IMR-90 (cell line): Measurements from ENCODE around the gene UBR4. TPM values are rescaled to one million over a fixed set of nuclear protein-coding genes. Genes with fewer than 3 reads are reported as not detected.

Experiments used
- ATAC-seq: fragments of 200-7000 bp; cut with Tn5 transposase; 2 replicates; pipeline ENCODE4 v1.9.1; 2020; ENCODE audit warnings: low read depth, mild to moderate bottlenecking, moderate library complexity
- BruUV-seq: library from RNA; stranded (reverse); fragments of 400-500 nt; replicated peaks from 2 replicates; lab custom pipeline; 2021; lab: Mats Ljungman, UMichigan
- CTCF ChIA-PET: fragments of 300-600 bp; formaldehyde crosslinking; extraction: SDS; loops from one replicate; lab custom pipeline; 2021; ENCODE audit warnings: antibody characterized with exemption; lab: Yijun Ruan, JAX
- POLR2A ChIA-PET: fragments of 300-600 bp; sonication (Branson Sonifier 250); formaldehyde crosslinking; loops from one replicate; lab custom pipeline; 2022; ENCODE audit warnings: antibody characterized with exemption; ENCODE audit not compliant: unreplicated experiment; lab: Charles Lee
- DNase-seq: peaks from one replicate; pipeline ENCODE4 v3.0.0; 2013
- H2AFZ ChIP-seq: replicated peaks from 2 replicates; pipeline ENCODE3; 2013; ENCODE audit warnings: low read length, mild to moderate bottlenecking; ENCODE audit not compliant: poor library complexity
- H2AK5ac ChIP-seq: 2 replicates; pipeline ENCODE4 v1.6.1; 2013; ENCODE audit warnings: low read depth, low read length, inconsistent platforms
- H2AK9ac ChIP-seq: replicated peaks from 2 replicates; pipeline ENCODE3; 2013; ENCODE audit warnings: mild to moderate bottlenecking, low read depth, low read length, moderate library complexity; ENCODE audit not compliant: poor library complexity
- H2BK120ac ChIP-seq: 2 replicates; pipeline ENCODE4 v1.6.1; 2013; ENCODE audit warnings: low read depth, low read length, inconsistent platforms
- H2BK15ac ChIP-seq: 3 replicates; pipeline ENCODE4 v1.6.1; 2013; ENCODE audit warnings: low read depth, low read length, inconsistent platforms
- H2BK20ac ChIP-seq: 2 replicates; pipeline ENCODE4 v1.6.1; 2013; ENCODE audit warnings: low read depth, mild to moderate bottlenecking, inconsistent platforms, low read length, moderate library complexity
- H2BK5ac ChIP-seq: 2 replicates; pipeline ENCODE4 v1.6.1; 2013; ENCODE audit warnings: mild to moderate bottlenecking, low read depth, low read length, inconsistent platforms; ENCODE audit not compliant: poor library complexity, severe bottlenecking
- H3K14ac ChIP-seq: replicated peaks from 2 replicates; pipeline ENCODE4 v1.6.1; 2013; ENCODE audit warnings: low read depth, low read length, inconsistent platforms
- H3K18ac ChIP-seq: 2 replicates; pipeline ENCODE4 v1.6.1; 2013; ENCODE audit warnings: low read depth, low read length, control low read depth
- H3K23ac ChIP-seq: 2 replicates; pipeline ENCODE4 v1.6.1; 2013; ENCODE audit warnings: low read depth, low read length, inconsistent platforms
- H3K27ac ChIP-seq: 2 replicates; pipeline ENCODE4 v1.5.1; 2013; ENCODE audit warnings: mild to moderate bottlenecking, control low read depth, low read length; ENCODE audit not compliant: insufficient read depth
- H3K27me3 ChIP-seq: 2 replicates; pipeline ENCODE4 v1.6.1; 2013; ENCODE audit warnings: low read length; ENCODE audit not compliant: control insufficient read depth, insufficient read depth
- H3K36me3 ChIP-seq: 2 replicates; pipeline ENCODE4 v1.6.1; 2013; ENCODE audit warnings: low read length, mixed read lengths; ENCODE audit not compliant: control insufficient read depth, insufficient read depth
- H3K4ac ChIP-seq: 2 replicates; pipeline ENCODE4 v1.6.1; 2013; ENCODE audit warnings: low read depth, low read length, inconsistent platforms
- H3K4me1 ChIP-seq: 2 replicates; pipeline ENCODE4 v1.6.1; 2013; ENCODE audit warnings: low read length, mixed read lengths; ENCODE audit not compliant: control insufficient read depth, insufficient read depth
- H3K4me2 ChIP-seq: 2 replicates; pipeline ENCODE4 v1.6.1; 2013; ENCODE audit warnings: low read depth, mild to moderate bottlenecking, control low read depth, low read length, moderate library complexity
- H3K4me3 ChIP-seq: 2 replicates; pipeline ENCODE4 v1.5.1; 2013; ENCODE audit warnings: low read depth, mild to moderate bottlenecking, control low read depth, low read length, moderate library complexity; ENCODE audit not compliant: insufficient read depth
- H3K56ac ChIP-seq: 2 replicates; pipeline ENCODE4 v1.6.1; 2013; ENCODE audit warnings: low read length, inconsistent platforms; ENCODE audit not compliant: insufficient read depth; ENCODE audit errors: extremely low read depth
- H3K79me1 ChIP-seq, 2 experiments: 2 replicates each; pipeline ENCODE4 v1.6.1; 2013; ENCODE audit warnings: low read length in 2 of 2, inconsistent platforms in 1 of 2, low read depth in 1 of 2
- H3K9ac ChIP-seq: 2 replicates; pipeline ENCODE4 v1.6.1; 2013; ENCODE audit warnings: low read depth, low read length, control low read depth
- H3K9me1 ChIP-seq: 2 replicates; pipeline ENCODE4 v1.6.1; 2013; ENCODE audit warnings: low read length, inconsistent platforms; ENCODE audit not compliant: insufficient read depth
- H3K9me3 ChIP-seq: 2 replicates; pipeline ENCODE4 v1.6.1; 2013; ENCODE audit warnings: low read length; ENCODE audit not compliant: control insufficient read depth, insufficient read depth
- H4K20me1 ChIP-seq: 2 replicates; pipeline ENCODE4 v1.6.1; 2013; ENCODE audit warnings: low read length, inconsistent platforms; ENCODE audit not compliant: insufficient read depth
- H4K5ac ChIP-seq: 2 replicates; pipeline ENCODE4 v1.6.1; 2013; ENCODE audit warnings: mild to moderate bottlenecking, low read depth, low read length, control low read depth
- H4K8ac ChIP-seq, 2 experiments: 2 replicates each; pipeline ENCODE4 v1.6.1; 2013; ENCODE audit warnings: low read depth in 2 of 2, low read length in 2 of 2, control low read depth in 1 of 2, inconsistent platforms in 1 of 2
- H4K91ac ChIP-seq: 2 replicates; pipeline ENCODE4 v1.6.1; 2013; ENCODE audit warnings: low read depth, low read length, inconsistent platforms; ENCODE audit not compliant: insufficient read depth
- BHLHE40 ChIP-seq: fragments of 150-350 bp; IDR thresholded peaks from 2 replicates; pipeline ENCODE4 v1.6.1; 2016; ENCODE audit warnings: mild to moderate bottlenecking, low read depth, low read length
- CEBPB ChIP-seq: IDR thresholded peaks from 2 replicates; pipeline ENCODE4 v1.6.1; 2012; ENCODE audit warnings: low read depth, low read length, improper control_type of control experiment
- CHD1 ChIP-seq: IDR thresholded peaks from 2 replicates; pipeline ENCODE4 v1.6.1; 2012; ENCODE audit warnings: low read depth, low read length, improper control_type of control experiment
- CTCF ChIP-seq: conservative IDR thresholded peaks from 2 replicates; pipeline ENCODE4 v1.5.1; 2012; ENCODE audit warnings: mild to moderate bottlenecking, low read depth, low read length, improper control_type of control experiment
- FOS ChIP-seq: fragments of 150-350 bp; IDR thresholded peaks from 2 replicates; pipeline ENCODE4 v1.6.1; 2016; ENCODE audit warnings: low read depth, low read length
- MAFK ChIP-seq: IDR thresholded peaks from 2 replicates; pipeline ENCODE4 v1.6.1; 2012; ENCODE audit warnings: low read depth, low read length, improper control_type of control experiment
- MAZ ChIP-seq: IDR thresholded peaks from 2 replicates; pipeline ENCODE4 v1.6.1; 2012; ENCODE audit warnings: low read depth, mild to moderate bottlenecking, low read length, improper control_type of control experiment, moderate library complexity, borderline replicate concordance
- MXI1 ChIP-seq: IDR thresholded peaks from 2 replicates; pipeline ENCODE4 v1.6.1; 2012; ENCODE audit warnings: low read depth, mild to moderate bottlenecking, low read length, moderate library complexity, borderline replicate concordance
- NFE2L2 ChIP-seq: fragments of 150-350 bp; IDR thresholded peaks from 2 replicates; pipeline ENCODE4 v1.6.1; 2016; ENCODE audit warnings: low read depth, mild to moderate bottlenecking, low read length
- POLR2A ChIP-seq: IDR thresholded peaks from 2 replicates; pipeline ENCODE4 v1.6.1; 2012; ENCODE audit warnings: mild to moderate bottlenecking, low read depth, low read length
- RAD21 ChIP-seq: IDR thresholded peaks from 2 replicates; pipeline ENCODE4 v1.6.1; 2012; ENCODE audit warnings: low read length, improper control_type of control experiment
- RCOR1 ChIP-seq: IDR thresholded peaks from 2 replicates; pipeline ENCODE4 v1.6.1; 2012; ENCODE audit warnings: mild to moderate bottlenecking, low read length, improper control_type of control experiment; ENCODE audit not compliant: insufficient replicate concordance
- RFX5 ChIP-seq: IDR thresholded peaks from 2 replicates; pipeline ENCODE4 v1.8.0; 2012; ENCODE audit warnings: low read depth, mild to moderate bottlenecking, low read length, moderate library complexity
- SMC3 ChIP-seq: fragments of 150-350 bp; IDR thresholded peaks from 2 replicates; pipeline ENCODE4 v1.6.1; 2016; ENCODE audit warnings: low read depth, mild to moderate bottlenecking, antibody characterized with exemption, low read length, moderate library complexity
- USF2 ChIP-seq: fragments of 150-350 bp; IDR thresholded peaks from 2 replicates; pipeline ENCODE4 v1.6.1; 2017; ENCODE audit warnings: mild to moderate bottlenecking, antibody characterized with exemption, low read length, low read depth
- WGBS, 2 experiments: methylation state at CpG; one replicate each; pipeline versions ENCODE4 v1.1.5 to v1.1.7; 2013; ENCODE audit warnings: missing lambda C conversion rate in 2 of 2; ENCODE audit not compliant: insufficient read length in 1 of 2; ENCODE audit errors: extremely low coverage in 2 of 2; 5-methylcytosine and 5-hydroxymethylcytosine counted together
- dilution Hi-C: fragments of 300-500 bp; cut with HindIII; formaldehyde crosslinking; loops from one replicate; pipeline ENCODE4 v1.14.3; 2018; ENCODE audit warnings: low sequenced_read_pairs; ENCODE audit not compliant: unreplicated experiment
- in situ Hi-C: fragments of 300-500 bp; cut with MboI; formaldehyde crosslinking; loops from 3 replicates; pipeline ENCODE4 v1.14.3; 2019; ENCODE audit warnings: low sequenced_read_pairs, inconsistent platforms, mixed read lengths
- intact Hi-C: fragments of 100-400 bp; cut with micrococcal nuclease; formaldehyde crosslinking; loops from 2 replicates; pipeline ENCODE4 v1.10.0; 2022
- polyA plus RNA-seq, 3 experiments: library from polyadenylated mRNA; depleted of rRNA; stranded (reverse); fragments of >200 nt; gene quantifications; 2 replicates each; pipeline ENCODE4 v1.2.3, GENCODE V29; 2012; ENCODE audit warnings: low replicate concordance in 1 of 3
- total RNA-seq: library from RNA; depleted of rRNA; stranded (reverse); fragments of >200 nt; gene quantifications from 2 replicates; pipeline ENCODE4 v1.2.3, GENCODE V29; 2012
- TF ChIP-seq, protein P1 (sequence below): fragments of 150-350 bp; IDR thresholded peaks from 2 replicates; pipeline ENCODE4 v1.6.1; 2016; ENCODE audit warnings: low read depth, mild to moderate bottlenecking, low read length, moderate library complexity, borderline replicate concordance

The UBR4 gene
- total and polyA plus RNA-seq, 2 of the 4 experiments (the other 2 are of a cell fraction) = 87.8 to 121 TPM

DNA sequence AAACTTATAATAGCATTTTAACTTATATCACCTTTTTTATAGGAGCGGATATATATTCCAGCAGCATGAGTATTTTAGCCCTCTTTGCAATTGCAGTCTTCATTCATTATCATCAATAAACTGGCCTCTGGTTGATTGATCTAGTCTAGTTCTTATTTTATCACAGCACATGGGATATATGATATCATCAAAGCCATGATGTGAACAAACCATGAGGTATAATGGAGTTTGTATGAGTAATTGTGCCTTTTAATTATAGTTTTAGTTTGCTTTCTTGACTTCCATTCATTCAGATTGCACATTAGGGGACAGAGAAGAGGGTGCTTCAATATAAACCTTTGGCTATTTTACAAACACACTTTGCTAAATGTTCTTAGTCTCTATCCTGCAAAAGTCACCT, 3.5 kb upstream of the UBR4 start:
- Histone ChIP-seq H2BK120ac (no peak overlapping the region), H2AK9ac (no peak overlapping the region), H3K9ac (no peak overlapping the region), H3K56ac (no peak overlapping the region), H2BK5ac (no peak overlapping the region), H3K27ac (no peak overlapping the region), H3K27me3 (no peaks in the 10 kb centered on the region), H2AFZ (no peak overlapping the region), H4K20me1 (peaks cover 11% of the 10 kb centered on the region), H2AK5ac (no peak overlapping the region), H3K79me1 (peaks cover 21 to 36% of the 10 kb centered on the region in 2 experiments), H3K36me3 (peaks cover 7% of the 10 kb centered on the region), H3K4me3 (no peak overlapping the region), H3K4me1 (0 out of 2 replicates have a peak, but pooled peaks cover 2% of the 10 kb centered on the region), H2BK20ac (no peak overlapping the region), H3K14ac (no peak overlapping the region), H2BK15ac (no peak overlapping the region), H4K5ac (no peak overlapping the region), H3K23ac (no peak overlapping the region), H4K8ac (no peak overlapping the region), H3K9me3 (no peaks in the 10 kb centered on the region), H4K91ac (no peak overlapping the region), H3K4ac (no peak overlapping the region), H3K18ac (no peak overlapping the region), H3K4me2 (no peak overlapping the region), H3K9me1 (no peaks in the 10 kb centered on the region)
- intact Hi-C loops (no loop called here), dilution Hi-C loops (no loop called here), in situ Hi-C loops (no loop called here)
- no TSS peak for BruUV-seq
- CTCF ChIA-PET = no interaction called here
- TF ChIP-seq NFE2L2 = no peak
- no peak for TF ChIP-seq RFX5
- no peak for TF ChIP-seq FOS
- TF ChIP-seq SMC3 = no peak
- no peak for TF ChIP-seq CHD1
- no peak for TF ChIP-seq CEBPB
- TF ChIP-seq USF2 = no peak
- TF ChIP-seq, protein P1, sequence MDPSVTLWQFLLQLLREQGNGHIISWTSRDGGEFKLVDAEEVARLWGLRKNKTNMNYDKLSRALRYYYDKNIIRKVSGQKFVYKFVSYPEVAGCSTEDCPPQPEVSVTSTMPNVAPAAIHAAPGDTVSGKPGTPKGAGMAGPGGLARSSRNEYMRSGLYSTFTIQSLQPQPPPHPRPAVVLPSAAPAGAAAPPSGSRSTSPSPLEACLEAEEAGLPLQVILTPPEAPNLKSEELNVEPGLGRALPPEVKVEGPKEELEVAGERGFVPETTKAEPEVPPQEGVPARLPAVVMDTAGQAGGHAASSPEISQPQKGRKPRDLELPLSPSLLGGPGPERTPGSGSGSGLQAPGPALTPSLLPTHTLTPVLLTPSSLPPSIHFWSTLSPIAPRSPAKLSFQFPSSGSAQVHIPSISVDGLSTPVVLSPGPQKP = no peak
- no peak for TF ChIP-seq RCOR1
- no peak for TF ChIP-seq POLR2A
- no peak for TF ChIP-seq MAFK
- no peak for TF ChIP-seq BHLHE40
- no peak for TF ChIP-seq CTCF
- no peak for TF ChIP-seq MAZ
- no peak for TF ChIP-seq RAD21
- TF ChIP-seq MXI1 = no peak
- WGBS, 2 experiments = no CpG with 5 or more reads among the region's 1 CpG
- POLR2A ChIA-PET = no interaction called here
- DNase-seq = no peak
- ATAC-seq = no peak
